ENCODE measurements around the gene SIGLECL1. TPM values are rescaled to one million over a fixed set of nuclear protein-coding genes. Genes with fewer than 3 reads are reported as not detected.

SIGLECL1 gene
- polyA plus RNA-seq, 1 donor from 2014 or later, result not detected

DNA sequence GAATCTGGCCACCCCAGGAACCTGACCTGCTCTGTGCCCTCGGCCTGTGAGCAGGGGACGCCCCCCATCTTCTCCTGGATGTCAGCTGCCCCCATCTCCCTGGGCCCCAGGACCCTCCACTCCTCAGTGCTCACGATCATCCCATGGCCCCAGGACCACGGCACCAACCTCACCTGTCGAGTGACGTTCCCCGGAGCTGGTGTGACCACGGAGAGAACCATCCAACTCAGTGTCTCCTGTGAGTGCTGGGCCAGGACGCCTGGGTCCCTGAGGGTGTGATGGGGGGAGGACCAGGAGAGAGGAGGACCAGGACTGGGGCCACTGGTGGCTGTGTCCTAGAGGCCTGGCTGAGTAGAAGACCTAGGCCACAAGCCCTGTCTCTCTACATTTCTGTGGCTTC lies 39.0 kb upstream of the SIGLECL1 start:
- Histone ChIP-seq H3F3A (ENCODE audit: insufficient read depth, low read length, poor library complexity, severe bottlenecking) (no peaks in the 10 kb centered on the region), H2AFZ (ENCODE audit: low read depth, low read length) (no peak overlapping the region), H3K9me3 (ENCODE audit: low read length) (no peaks in the 10 kb centered on the region), H3K9me2 (ENCODE audit: insufficient read depth, low read length) (no peaks in the 10 kb centered on the region), H3K36me3 (ENCODE audit: insufficient read depth, low read length) (no peaks in the 10 kb centered on the region), H3K4me3 (ENCODE audit: low read length) (no peak overlapping the region), H4K20me1 (ENCODE audit: insufficient read depth) (no peaks in the 10 kb centered on the region), H3K79me2 (replicated peaks; ENCODE audit: insufficient read depth, low read length) (no peaks in the 10 kb centered on the region), H3K9ac (ENCODE audit: low read length) (no peak overlapping the region), H3K4me2 (ENCODE audit: low read length) (no peak overlapping the region), H3K27me3 (ENCODE audit: insufficient read depth, low read depth, low read length) (no peaks in the 10 kb centered on the region), H3K27ac (ENCODE audit: low read length) (no peak overlapping the region)
- TF ChIP-seq RAD21 (conservative IDR thresholded peaks at IDR 0.05) (no peak), EP300 (conservative IDR thresholded peaks at IDR 0.05; ENCODE audit: poor library complexity, severe bottlenecking) (no peak), SMC3 (conservative IDR thresholded peaks at IDR 0.05; ENCODE audit: poor library complexity) (no peak), POLR2AphosphoS5 (IDR thresholded peaks at IDR 0.05) (no peak), EZH2 (IDR thresholded peaks at IDR 0.05; ENCODE audit: borderline replicate concordance, insufficient read depth, low read length, poor library complexity, severe bottlenecking) (no peak), MXI1 (conservative IDR thresholded peaks at IDR 0.05; ENCODE audit: poor library complexity, severe bottlenecking) (no peak), TAF1 (IDR thresholded peaks at IDR 0.05; ENCODE audit: low read depth) (no peak)
- TF ChIP-seq, protein P1, sequence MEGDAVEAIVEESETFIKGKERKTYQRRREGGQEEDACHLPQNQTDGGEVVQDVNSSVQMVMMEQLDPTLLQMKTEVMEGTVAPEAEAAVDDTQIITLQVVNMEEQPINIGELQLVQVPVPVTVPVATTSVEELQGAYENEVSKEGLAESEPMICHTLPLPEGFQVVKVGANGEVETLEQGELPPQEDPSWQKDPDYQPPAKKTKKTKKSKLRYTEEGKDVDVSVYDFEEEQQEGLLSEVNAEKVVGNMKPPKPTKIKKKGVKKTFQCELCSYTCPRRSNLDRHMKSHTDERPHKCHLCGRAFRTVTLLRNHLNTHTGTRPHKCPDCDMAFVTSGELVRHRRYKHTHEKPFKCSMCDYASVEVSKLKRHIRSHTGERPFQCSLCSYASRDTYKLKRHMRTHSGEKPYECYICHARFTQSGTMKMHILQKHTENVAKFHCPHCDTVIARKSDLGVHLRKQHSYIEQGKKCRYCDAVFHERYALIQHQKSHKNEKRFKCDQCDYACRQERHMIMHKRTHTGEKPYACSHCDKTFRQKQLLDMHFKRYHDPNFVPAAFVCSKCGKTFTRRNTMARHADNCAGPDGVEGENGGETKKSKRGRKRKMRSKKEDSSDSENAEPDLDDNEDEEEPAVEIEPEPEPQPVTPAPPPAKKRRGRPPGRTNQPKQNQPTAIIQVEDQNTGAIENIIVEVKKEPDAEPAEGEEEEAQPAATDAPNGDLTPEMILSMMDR (IDR thresholded peaks at IDR 0.05; ENCODE audit: poor library complexity, severe bottlenecking), result no peak
- TF ChIP-seq, protein P2, sequence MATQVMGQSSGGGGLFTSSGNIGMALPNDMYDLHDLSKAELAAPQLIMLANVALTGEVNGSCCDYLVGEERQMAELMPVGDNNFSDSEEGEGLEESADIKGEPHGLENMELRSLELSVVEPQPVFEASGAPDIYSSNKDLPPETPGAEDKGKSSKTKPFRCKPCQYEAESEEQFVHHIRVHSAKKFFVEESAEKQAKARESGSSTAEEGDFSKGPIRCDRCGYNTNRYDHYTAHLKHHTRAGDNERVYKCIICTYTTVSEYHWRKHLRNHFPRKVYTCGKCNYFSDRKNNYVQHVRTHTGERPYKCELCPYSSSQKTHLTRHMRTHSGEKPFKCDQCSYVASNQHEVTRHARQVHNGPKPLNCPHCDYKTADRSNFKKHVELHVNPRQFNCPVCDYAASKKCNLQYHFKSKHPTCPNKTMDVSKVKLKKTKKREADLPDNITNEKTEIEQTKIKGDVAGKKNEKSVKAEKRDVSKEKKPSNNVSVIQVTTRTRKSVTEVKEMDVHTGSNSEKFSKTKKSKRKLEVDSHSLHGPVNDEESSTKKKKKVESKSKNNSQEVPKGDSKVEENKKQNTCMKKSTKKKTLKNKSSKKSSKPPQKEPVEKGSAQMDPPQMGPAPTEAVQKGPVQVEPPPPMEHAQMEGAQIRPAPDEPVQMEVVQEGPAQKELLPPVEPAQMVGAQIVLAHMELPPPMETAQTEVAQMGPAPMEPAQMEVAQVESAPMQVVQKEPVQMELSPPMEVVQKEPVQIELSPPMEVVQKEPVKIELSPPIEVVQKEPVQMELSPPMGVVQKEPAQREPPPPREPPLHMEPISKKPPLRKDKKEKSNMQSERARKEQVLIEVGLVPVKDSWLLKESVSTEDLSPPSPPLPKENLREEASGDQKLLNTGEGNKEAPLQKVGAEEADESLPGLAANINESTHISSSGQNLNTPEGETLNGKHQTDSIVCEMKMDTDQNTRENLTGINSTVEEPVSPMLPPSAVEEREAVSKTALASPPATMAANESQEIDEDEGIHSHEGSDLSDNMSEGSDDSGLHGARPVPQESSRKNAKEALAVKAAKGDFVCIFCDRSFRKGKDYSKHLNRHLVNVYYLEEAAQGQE (IDR thresholded peaks at IDR 0.05; ENCODE audit: borderline replicate concordance), result no peak

GRCh38 chr19:51219307-51219706 lies 31.6 kb upstream of the SIGLECL1 start:
- H3K27ac ChIP-seq (ENCODE audit: low read length), result no peak overlapping the region
- TF ChIP-seq EP300 (conservative IDR thresholded peaks at IDR 0.05; ENCODE audit: poor library complexity, severe bottlenecking) (no peak), RAD21 (conservative IDR thresholded peaks at IDR 0.05) (no peak), POLR2AphosphoS5 (IDR thresholded peaks at IDR 0.05) (no peak), TAF1 (IDR thresholded peaks at IDR 0.05; ENCODE audit: low read depth) (no peak), SMC3 (conservative IDR thresholded peaks at IDR 0.05; ENCODE audit: poor library complexity) (no peak), MXI1 (conservative IDR thresholded peaks at IDR 0.05; ENCODE audit: poor library complexity, severe bottlenecking) (no peak), EZH2 (IDR thresholded peaks at IDR 0.05; ENCODE audit: borderline replicate concordance, insufficient read depth, low read length, poor library complexity, severe bottlenecking) (no peak)
- TF ChIP-seq, protein P1 (IDR thresholded peaks at IDR 0.05; ENCODE audit: poor library complexity, severe bottlenecking), result no peak
- TF ChIP-seq, protein P2 (IDR thresholded peaks at IDR 0.05; ENCODE audit: borderline replicate concordance), result no peak
- H3K27me3 ChIP-seq (ENCODE audit: insufficient read depth, low read depth, low read length), result no peaks in the 10 kb centered on the region
- H3K9ac ChIP-seq (ENCODE audit: low read length), result no peak overlapping the region
- no peak overlapping the region for H3K4me2 ChIP-seq (ENCODE audit: low read length)
- no peak overlapping the region for H3K4me3 ChIP-seq (ENCODE audit: low read length)
- no peaks in the 10 kb centered on the region for H3K9me3 ChIP-seq (ENCODE audit: low read length)
- H3F3A ChIP-seq (ENCODE audit: insufficient read depth, low read length, poor library complexity, severe bottlenecking), result no peaks in the 10 kb centered on the region
- no peaks in the 10 kb centered on the region for H4K20me1 ChIP-seq (ENCODE audit: insufficient read depth)
- H3K79me2 ChIP-seq (replicated peaks; ENCODE audit: insufficient read depth, low read length), result no peaks in the 10 kb centered on the region
- no peaks in the 10 kb centered on the region for H3K9me2 ChIP-seq (ENCODE audit: insufficient read depth, low read length)
- no peaks in the 10 kb centered on the region for H3K36me3 ChIP-seq (ENCODE audit: insufficient read depth, low read length)
- H2AFZ ChIP-seq (ENCODE audit: low read depth, low read length), result no peak overlapping the region

All from neural cell (in vitro differentiated cells).